SK-N-MC (cell line): Measurements from ENCODE around the gene TTC9.

Source experiments
- EZH2 ChIP-seq: fragments of 200-600 bp; sonication (generic); IDR thresholded peaks from one replicate; pipeline ENCODE4 v1.6.1; 2017; ENCODE audit warnings: antibody characterized with exemption
- POLR2AphosphoS5 ChIP-seq: IDR thresholded peaks from 2 replicates; pipeline ENCODE4 v1.6.1; 2012; ENCODE audit warnings: mild to moderate bottlenecking, low read depth, low read length, borderline replicate concordance

GRCh38 chr14:70600382-70601157 is 41.1 kb upstream of the TTC9 start, which contains the start of gene MED6:
- TF ChIP-seq POLR2AphosphoS5, result peak; percentile 76
- TF ChIP-seq EZH2, result no peak
